Measurements from ENCODE around the gene ARHGAP28.

GRCh38 chr18:6798896-6799295, 69.4 kb downstream of the ARHGAP28 start:
- TF ChIP-seq CTCF (IDR thresholded peaks at IDR 0.05) (no peak), POLR2AphosphoS5 (IDR thresholded peaks at IDR 0.05; ENCODE audit: low read depth, low read length) (no peak), REST (IDR thresholded peaks at IDR 0.05; ENCODE audit: insufficient read depth in 1 of 2, low read depth in 2 of 2, low read length in 1 of 2) (no peak)
